Mesendoderm (in vitro differentiated cells): ENCODE results near the gene ZNF157.
"Not testable (repeated sequence)": the region's sequence is repeated elsewhere in the genome, so short reads cannot be mapped to it uniquely, and the experiment has no call there.

ENCODE experiments used
- DNase-seq: peaks from one replicate; pipeline ENCODE4 v3.0.0; 2013
- H2AK5ac ChIP-seq: 2 replicates; pipeline ENCODE4 v1.6.1; 2013; ENCODE audit warnings: low read length, inconsistent platforms
- H2BK120ac ChIP-seq: 2 replicates; pipeline ENCODE4 v1.6.1; 2013; ENCODE audit warnings: low read depth, mild to moderate bottlenecking, low read length, moderate library complexity, mixed read lengths
- H2BK15ac ChIP-seq: replicated peaks from 2 replicates; pipeline ENCODE4 v1.6.1; 2013; ENCODE audit warnings: low read depth, mild to moderate bottlenecking, moderate library complexity
- H2BK5ac ChIP-seq: 2 replicates; pipeline ENCODE4 v1.6.1; 2013; ENCODE audit warnings: low read length, inconsistent platforms
- H3K18ac ChIP-seq: 2 replicates; pipeline ENCODE4 v1.6.1; 2013; ENCODE audit warnings: mild to moderate bottlenecking, low read length, mixed read lengths
- H3K23ac ChIP-seq: one replicate; pipeline ENCODE4 v1.6.1; 2013; ENCODE audit warnings: low read length
- H3K27ac ChIP-seq: 2 replicates; pipeline ENCODE4 v1.5.1; 2013; ENCODE audit warnings: low read depth, mild to moderate bottlenecking, inconsistent platforms, low read length, moderate library complexity
- H3K27me3 ChIP-seq: 2 replicates; pipeline ENCODE4 v1.6.1; 2013; ENCODE audit warnings: low read length, control low read depth, mild to moderate bottlenecking, inconsistent platforms; ENCODE audit not compliant: insufficient read depth, poor library complexity
- H3K36me3 ChIP-seq: 2 replicates; pipeline ENCODE4 v1.6.1; 2013; ENCODE audit warnings: low read length, inconsistent platforms; ENCODE audit not compliant: control insufficient read depth, insufficient read depth
- H3K4ac ChIP-seq: one replicate; pipeline ENCODE4 v1.6.1; 2013; ENCODE audit warnings: low read depth, mild to moderate bottlenecking, low read length, moderate library complexity
- H3K4me1 ChIP-seq: 2 replicates; pipeline ENCODE4 v1.6.1; 2013; ENCODE audit warnings: low read depth, low read length, inconsistent platforms; ENCODE audit not compliant: control insufficient read depth
- H3K4me2 ChIP-seq: 2 replicates; pipeline ENCODE4 v1.6.1; 2013; ENCODE audit warnings: low read length
- H3K4me3 ChIP-seq: 2 replicates; pipeline ENCODE4 v1.5.1; 2013; ENCODE audit warnings: mild to moderate bottlenecking, low read length
- H3K56ac ChIP-seq: one replicate; pipeline ENCODE4 v1.6.1; 2013; ENCODE audit warnings: low read length
- H3K79me1 ChIP-seq: 2 replicates; pipeline ENCODE4 v1.6.1; 2013; ENCODE audit warnings: low read length, inconsistent platforms
- H3K79me2 ChIP-seq: 2 replicates; pipeline ENCODE4 v1.6.1; 2013; ENCODE audit warnings: mild to moderate bottlenecking, low read length; ENCODE audit not compliant: control insufficient read depth, insufficient read depth
- H3K9ac ChIP-seq: 2 replicates; pipeline ENCODE4 v1.6.1; 2013; ENCODE audit warnings: low read length, inconsistent platforms
- H4K5ac ChIP-seq: one replicate; pipeline ENCODE4 v1.6.1; 2013; ENCODE audit warnings: low read length
- H4K8ac ChIP-seq: one replicate; pipeline ENCODE4 v1.6.1; 2013; ENCODE audit warnings: low read depth, mild to moderate bottlenecking, control low read depth, low read length, moderate library complexity
- WGBS: extraction: QIAGEN DNeasy Blood & Tissue Kit; methylation state at CpG from one replicate; pipeline ENCODE4 v1.1.7; 2013; ENCODE audit warnings: low lambda C conversion rate, missing lambda C conversion rate; ENCODE audit not compliant: insufficient coverage; ENCODE audit errors: extremely low coverage; 5-methylcytosine and 5-hydroxymethylcytosine counted together

Gene ZNF157

GRCh38 chrX:47380268-47380667 lies 9.9 kb downstream of the ZNF157 start:
- DNase-seq: no peak
- H3K27me3 ChIP-seq: no peaks in the 10 kb centered on the region
- no peak overlapping the region for H2BK5ac ChIP-seq
- H2BK120ac ChIP-seq: no peak overlapping the region
- no peaks in the 10 kb centered on the region for H3K36me3 ChIP-seq
- no peak overlapping the region for H4K8ac ChIP-seq
- H3K56ac ChIP-seq: no peak overlapping the region
- H3K18ac ChIP-seq: no peak overlapping the region
- H4K5ac ChIP-seq: no peak overlapping the region
- no peak overlapping the region for H3K27ac ChIP-seq
- no peak overlapping the region for H3K9ac ChIP-seq
- H2AK5ac ChIP-seq: no peak overlapping the region
- no peak overlapping the region for H3K4ac ChIP-seq
- H3K4me2 ChIP-seq: no peak overlapping the region
- no peak overlapping the region for H3K4me3 ChIP-seq
- H3K4me1 ChIP-seq: no peaks in the 10 kb centered on the region
- H3K79me2 ChIP-seq: no peaks in the 10 kb centered on the region
- no CpG with 5 or more reads among the region's 10 CpGs for whole genome bisulfite sequencing
- H3K23ac ChIP-seq: no peak overlapping the region
- H3K79me1 ChIP-seq: no peaks in the 10 kb centered on the region
- H2BK15ac ChIP-seq: no peak overlapping the region

GRCh38 chrX:47380837-47381236 lies 10.5 kb downstream of the ZNF157 start:
- not testable (repeated sequence) for H3K27ac ChIP-seq, H3K4me2 ChIP-seq, H3K4ac ChIP-seq, H4K8ac ChIP-seq, H3K79me1 ChIP-seq, H3K27me3 ChIP-seq, H3K79me2 ChIP-seq, H2BK5ac ChIP-seq, H3K18ac ChIP-seq, H3K9ac ChIP-seq, H2AK5ac ChIP-seq, H3K56ac ChIP-seq, H3K36me3 ChIP-seq, H3K4me3 ChIP-seq, H3K4me1 ChIP-seq, H4K5ac ChIP-seq, H3K23ac ChIP-seq, H2BK120ac ChIP-seq, DNase-seq, H2BK15ac ChIP-seq

DNA sequence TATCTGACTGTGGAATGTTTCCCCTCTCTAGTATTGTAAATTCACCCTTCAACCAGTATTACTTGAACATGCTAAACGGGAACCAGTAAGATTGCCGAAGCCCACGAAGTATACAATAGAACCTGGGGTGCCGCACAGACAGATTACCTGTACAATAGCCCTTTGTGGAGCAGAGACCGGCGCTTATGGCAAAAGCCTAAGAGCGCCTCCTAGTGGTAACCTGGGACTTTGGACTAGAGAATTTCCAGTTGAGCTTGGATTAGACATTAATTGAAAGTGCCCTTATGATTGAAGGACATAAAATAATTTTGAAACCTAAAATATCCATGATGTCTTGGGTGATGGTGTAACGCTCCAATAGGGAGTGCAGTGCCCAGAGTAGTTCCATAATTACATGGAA lies 14.1 kb downstream of the ZNF157 start:
- peak; percentile 60 for DNase-seq
- Histone ChIP-seq H3K18ac (no peak overlapping the region), H3K79me1 (no peaks in the 10 kb centered on the region), H2AK5ac (no peak overlapping the region), H3K27ac (no peak overlapping the region), H3K4ac (no peak overlapping the region), H3K4me1 (no peaks in the 10 kb centered on the region), H3K4me2 (no peak overlapping the region), H4K5ac (no peak overlapping the region), H3K4me3 (no peak overlapping the region), H2BK5ac (no peak overlapping the region), H2BK120ac (no peak overlapping the region), H4K8ac (no peak overlapping the region), H3K23ac (no peak overlapping the region), H3K79me2 (no peaks in the 10 kb centered on the region), H3K9ac (no peak overlapping the region), H3K56ac (no peak overlapping the region), H3K27me3 (no peaks in the 10 kb centered on the region), H3K36me3 (no peaks in the 10 kb centered on the region), H2BK15ac (no peak overlapping the region)
- no CpG with 5 or more reads among the region's 8 CpGs for WGBS

DNA sequence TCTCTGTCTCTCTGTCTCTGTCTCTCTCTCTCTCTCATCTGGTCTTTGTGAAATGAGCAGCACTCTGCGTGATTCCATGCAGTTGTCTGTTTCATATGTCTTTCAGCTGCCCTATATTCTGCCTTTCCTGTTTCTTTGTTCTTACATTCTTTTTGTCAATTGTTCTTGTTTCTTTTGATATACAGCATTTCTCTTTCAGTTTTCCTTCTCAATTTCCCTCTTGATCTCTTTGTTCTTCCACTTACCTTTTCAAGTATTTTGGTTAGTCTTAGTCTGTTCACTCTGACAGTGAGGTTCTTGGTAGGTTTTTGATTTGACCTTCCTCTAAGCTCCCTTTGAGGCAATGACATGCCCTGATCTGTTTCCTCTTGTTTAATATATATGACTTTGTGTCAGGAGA lies 20.4 kb downstream of the ZNF157 start:
- Histone ChIP-seq H3K79me2 (no peaks in the 10 kb centered on the region), H3K36me3 (no peaks in the 10 kb centered on the region), H3K4me2 (no peak overlapping the region), H3K23ac (no peak overlapping the region), H3K9ac (no peak overlapping the region), H4K8ac (no peak overlapping the region), H3K4me3 (no peak overlapping the region), H2AK5ac (no peak overlapping the region), H2BK120ac (no peak overlapping the region), H3K79me1 (no peaks in the 10 kb centered on the region), H3K4ac (no peak overlapping the region), H3K18ac (no peak overlapping the region), H2BK15ac (no peak overlapping the region), H3K4me1 (no peaks in the 10 kb centered on the region), H3K27ac (no peak overlapping the region), H3K27me3 (no peaks in the 10 kb centered on the region), H2BK5ac (no peak overlapping the region), H3K56ac (no peak overlapping the region), H4K5ac (no peak overlapping the region)
- DNase-seq: no peak
- no CpG with 5 or more reads among the region's 1 CpG for WGBS

DNA sequence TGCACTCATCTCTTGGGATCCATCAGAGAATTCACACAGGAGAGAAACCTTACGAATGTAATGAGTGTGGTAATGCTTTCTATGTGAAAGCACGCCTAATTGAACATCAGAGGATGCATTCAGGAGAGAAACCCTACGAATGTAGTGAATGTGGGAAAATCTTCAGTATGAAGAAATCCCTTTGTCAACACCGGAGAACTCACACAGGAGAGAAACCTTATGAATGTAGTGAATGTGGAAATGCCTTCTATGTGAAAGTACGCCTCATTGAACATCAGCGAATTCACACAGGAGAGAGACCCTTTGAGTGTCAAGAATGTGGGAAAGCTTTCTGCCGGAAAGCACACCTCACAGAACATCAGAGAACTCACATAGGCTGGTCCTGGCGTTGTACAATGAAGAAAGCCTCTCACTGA lies 42.8 kb downstream of the ZNF157 start:
- Histone ChIP-seq H4K5ac (no peak overlapping the region), H2AK5ac (no peak overlapping the region), H3K9ac (no peak overlapping the region), H3K4me2 (no peak overlapping the region), H3K56ac (no peak overlapping the region), H3K4me3 (no peak overlapping the region), H3K79me1 (no peaks in the 10 kb centered on the region), H3K79me2 (no peaks in the 10 kb centered on the region), H2BK120ac (no peak overlapping the region), H2BK15ac (no peak overlapping the region), H3K36me3 (no peaks in the 10 kb centered on the region), H4K8ac (no peak overlapping the region), H2BK5ac (no peak overlapping the region), H3K18ac (no peak overlapping the region), H3K4me1 (no peaks in the 10 kb centered on the region), H3K4ac (no peak overlapping the region), H3K27me3 (no peaks in the 10 kb centered on the region), H3K27ac (no peak overlapping the region), H3K23ac (no peak overlapping the region)
- WGBS: no CpG with 5 or more reads among the region's 8 CpGs
- no peak for DNase-seq

DNA sequence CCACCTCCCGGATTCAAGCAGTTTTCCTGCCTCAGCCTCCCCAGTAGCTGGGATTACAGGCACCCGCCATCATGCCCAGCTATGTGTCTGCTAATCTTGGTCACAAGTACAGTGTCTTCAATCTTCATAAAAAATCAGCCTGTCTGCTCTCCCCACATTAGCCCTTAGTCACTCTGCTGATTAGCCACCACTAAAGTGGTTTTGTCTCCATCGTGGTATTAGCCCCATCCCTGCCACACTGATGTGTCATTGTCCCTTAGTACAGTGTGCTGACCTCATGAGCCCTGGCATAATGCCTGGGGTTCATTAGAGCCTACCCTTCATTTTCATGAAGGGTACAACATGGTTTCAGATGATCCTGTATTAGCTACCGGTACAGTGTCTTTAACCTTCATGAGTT lies 49.9 kb downstream of the ZNF157 start:
- no peak overlapping the region for H3K23ac ChIP-seq
- WGBS: no CpG with 5 or more reads among the region's 4 CpGs
- no peak for DNase-seq

More for the DNA sequence above, 49.9 kb downstream of the ZNF157 start:
- Histone ChIP-seq H4K8ac (no peak overlapping the region), H2BK120ac (no peak overlapping the region), H3K4me3 (no peak overlapping the region), H3K56ac (no peak overlapping the region), H3K4me1 (no peaks in the 10 kb centered on the region), H2AK5ac (no peak overlapping the region), H3K9ac (no peak overlapping the region), H3K18ac (no peak overlapping the region), H2BK5ac (no peak overlapping the region), H3K79me2 (no peaks in the 10 kb centered on the region), H3K4ac (no peak overlapping the region), H4K5ac (no peak overlapping the region), H3K27me3 (no peaks in the 10 kb centered on the region), H3K4me2 (no peak overlapping the region), H3K79me1 (no peaks in the 10 kb centered on the region), H3K27ac (no peak overlapping the region), H3K36me3 (no peaks in the 10 kb centered on the region), H2BK15ac (no peak overlapping the region)
